Loucy (cell line): Measurements from ENCODE around the gene TLR3.

Experiments used
- CTCF ChIP-seq: fragments of 200-600 bp; sonication (generic); conservative IDR thresholded peaks from 2 replicates; pipeline ENCODE4 v1.5.1; 2014; ENCODE audit warnings: mild to moderate bottlenecking, antibody characterized with exemption, low read length
- EZH2phosphoT487 ChIP-seq: fragments of 200-600 bp; IDR thresholded peaks from 2 replicates; pipeline ENCODE4 v1.6.1; 2018; ENCODE audit warnings: antibody characterized with exemption, mild to moderate bottlenecking, moderate library complexity, borderline replicate concordance

- TF ChIP-seq EZH2phosphoT487 (no peak), CTCF (no peak)
Measured at GRCh38 chr4:186030399-186030775, 38.6 kb upstream of the TLR3 start.
